ENCODE measurements around the gene PUS10. TPM values are rescaled to one million over a fixed set of nuclear protein-coding genes. Genes with fewer than 3 reads are reported as not detected.

Gene PUS10
- total RNA-seq, 1 donor from 2014 or later = 6.1 TPM

DNA sequence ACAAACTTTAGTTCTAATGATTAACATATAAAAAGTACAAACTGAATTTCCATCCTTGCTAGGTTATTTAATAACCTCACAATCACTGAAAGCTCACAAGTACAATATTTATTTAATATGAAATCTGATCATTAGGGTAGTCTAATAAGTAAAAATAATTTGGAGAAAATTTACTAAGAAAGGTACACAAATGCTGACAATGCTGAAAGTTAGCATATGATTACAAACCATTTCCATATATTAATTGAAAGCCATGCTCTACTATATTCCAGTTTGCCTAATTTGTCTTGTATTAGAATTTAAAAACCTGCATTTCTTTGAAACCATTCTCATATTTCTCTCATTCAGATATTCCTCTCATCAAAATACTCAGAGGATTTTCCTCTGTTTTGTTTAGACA lies 8.7 kb downstream of the PUS10 start:
- DNase-seq (ENCODE audit: low read depth) (no peak), FAIRE-seq (no peak)
- TF ChIP-seq, protein P1, sequence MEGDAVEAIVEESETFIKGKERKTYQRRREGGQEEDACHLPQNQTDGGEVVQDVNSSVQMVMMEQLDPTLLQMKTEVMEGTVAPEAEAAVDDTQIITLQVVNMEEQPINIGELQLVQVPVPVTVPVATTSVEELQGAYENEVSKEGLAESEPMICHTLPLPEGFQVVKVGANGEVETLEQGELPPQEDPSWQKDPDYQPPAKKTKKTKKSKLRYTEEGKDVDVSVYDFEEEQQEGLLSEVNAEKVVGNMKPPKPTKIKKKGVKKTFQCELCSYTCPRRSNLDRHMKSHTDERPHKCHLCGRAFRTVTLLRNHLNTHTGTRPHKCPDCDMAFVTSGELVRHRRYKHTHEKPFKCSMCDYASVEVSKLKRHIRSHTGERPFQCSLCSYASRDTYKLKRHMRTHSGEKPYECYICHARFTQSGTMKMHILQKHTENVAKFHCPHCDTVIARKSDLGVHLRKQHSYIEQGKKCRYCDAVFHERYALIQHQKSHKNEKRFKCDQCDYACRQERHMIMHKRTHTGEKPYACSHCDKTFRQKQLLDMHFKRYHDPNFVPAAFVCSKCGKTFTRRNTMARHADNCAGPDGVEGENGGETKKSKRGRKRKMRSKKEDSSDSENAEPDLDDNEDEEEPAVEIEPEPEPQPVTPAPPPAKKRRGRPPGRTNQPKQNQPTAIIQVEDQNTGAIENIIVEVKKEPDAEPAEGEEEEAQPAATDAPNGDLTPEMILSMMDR (IDR thresholded peaks at IDR 0.05; ENCODE audit: insufficient read depth, low read length, severe bottlenecking) = no peak
- no peaks in the 10 kb centered on the region for H3K27me3 ChIP-seq (ENCODE audit: control insufficient read depth, insufficient read depth, low read length)
- H3K4me3 ChIP-seq (ENCODE audit: low read depth, low read length) = no peak overlapping the region
- H3K36me3 ChIP-seq (ENCODE audit: control insufficient read depth, insufficient read depth, low read length) = no peaks in the 10 kb centered on the region

DNA sequence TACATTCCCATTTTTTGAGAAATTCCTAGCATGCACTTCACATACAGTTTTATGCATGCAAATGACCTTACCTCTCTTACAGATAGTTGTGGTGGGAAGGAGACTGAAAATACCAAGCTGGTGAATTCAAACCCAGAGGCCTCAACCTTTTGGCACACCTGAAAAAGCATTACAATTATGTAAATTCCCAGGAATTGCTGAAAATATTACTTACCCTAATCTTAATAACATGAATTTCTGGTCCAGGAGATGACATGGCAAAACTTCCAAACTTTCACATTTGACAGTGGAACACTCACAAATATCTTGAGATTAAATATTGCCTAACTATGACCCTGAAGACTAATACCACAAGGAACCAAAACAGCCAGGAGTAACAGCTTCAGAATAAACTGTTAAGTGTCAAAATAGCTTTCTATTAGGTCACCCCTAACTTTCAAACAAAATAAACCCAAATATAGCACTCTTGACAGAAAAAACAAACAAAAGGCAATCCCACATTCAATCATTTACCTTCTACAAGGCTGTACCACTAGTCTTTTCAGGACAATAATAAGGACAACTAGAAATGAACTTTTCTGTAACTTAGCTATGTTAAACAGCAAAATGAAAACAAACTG lies 11.5 kb downstream of the PUS10 start:
- Histone ChIP-seq H3K36me3 (ENCODE audit: control insufficient read depth, insufficient read depth, low read length) (no peaks in the 10 kb centered on the region), H3K4me3 (ENCODE audit: low read depth, low read length) (no peak overlapping the region), H3K27me3 (ENCODE audit: control insufficient read depth, insufficient read depth, low read length) (no peaks in the 10 kb centered on the region)
- DNase-seq (ENCODE audit: low read depth) = no peak
- TF ChIP-seq, protein P1 (IDR thresholded peaks at IDR 0.05; ENCODE audit: insufficient read depth, low read length, severe bottlenecking) = no peak
- FAIRE-seq = no peak

DNA sequence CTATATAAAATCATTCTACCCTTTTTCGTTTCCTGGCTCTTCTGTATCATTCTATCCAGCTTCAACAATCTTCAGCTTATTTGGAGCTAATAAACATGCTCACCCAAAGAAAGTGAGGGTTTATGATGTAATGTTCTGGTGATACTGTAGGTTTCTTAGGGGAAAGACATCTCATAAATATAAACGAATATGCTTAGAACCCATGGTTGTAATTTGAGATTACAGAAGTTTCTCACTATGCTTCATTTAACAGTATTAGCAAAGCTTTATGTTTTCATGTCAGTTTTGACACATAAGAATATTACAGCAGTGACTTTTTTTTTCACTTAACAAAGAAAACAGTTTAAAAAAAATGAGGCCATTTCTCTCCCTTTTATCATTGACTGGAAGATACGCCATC lies 12.3 kb downstream of the PUS10 start:
- FAIRE-seq (no peak), DNase-seq (ENCODE audit: low read depth) (no peak)
- Histone ChIP-seq H3K36me3 (ENCODE audit: control insufficient read depth, insufficient read depth, low read length) (no peaks in the 10 kb centered on the region), H3K4me3 (ENCODE audit: low read depth, low read length) (no peak overlapping the region), H3K27me3 (ENCODE audit: control insufficient read depth, insufficient read depth, low read length) (no peaks in the 10 kb centered on the region)
- TF ChIP-seq, protein P1 (IDR thresholded peaks at IDR 0.05; ENCODE audit: insufficient read depth, low read length, severe bottlenecking) = no peak

DNA sequence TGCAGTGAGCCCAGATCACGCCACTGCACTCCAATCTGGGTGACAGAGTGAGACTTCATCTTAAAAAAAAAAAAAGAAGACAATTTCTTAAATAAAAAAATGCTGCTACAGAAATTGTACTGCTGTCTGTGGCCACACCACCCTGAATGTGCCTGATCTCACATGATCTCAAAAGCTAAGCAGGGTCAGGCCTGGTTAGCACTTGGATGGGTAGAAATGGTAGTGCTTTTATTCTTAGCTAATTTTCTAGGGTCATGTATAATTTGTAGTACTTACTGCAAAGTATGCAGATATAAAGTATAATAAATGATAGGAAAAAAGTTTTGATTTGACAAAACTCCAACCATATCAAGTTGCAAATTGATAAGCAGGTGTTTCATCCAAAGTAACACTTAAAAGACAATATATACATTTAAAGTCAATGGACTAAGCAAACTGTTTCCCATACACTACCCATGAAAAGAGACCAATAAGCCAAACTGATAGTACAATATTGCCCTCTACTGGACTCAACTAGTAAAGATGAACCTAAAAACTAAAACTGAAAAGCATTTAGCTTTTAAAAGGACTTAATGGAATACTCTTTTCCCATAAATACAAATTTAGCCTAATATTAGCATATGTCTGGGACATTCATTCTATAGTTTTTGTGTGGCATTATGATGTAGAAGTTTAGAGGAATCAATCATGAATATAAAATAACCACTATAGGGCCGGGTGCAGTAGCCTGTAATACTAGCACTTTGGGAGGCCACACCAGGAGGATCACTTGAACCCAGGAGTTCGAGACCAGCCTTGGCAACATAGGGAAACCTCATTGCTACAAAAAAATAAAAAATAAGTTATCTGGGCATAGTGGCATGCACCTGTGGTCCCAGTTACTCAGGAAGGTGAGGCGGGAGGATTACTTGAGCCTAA lies 19.2 kb downstream of the PUS10 start:
- no peaks in the 10 kb centered on the region for H3K27me3 ChIP-seq (ENCODE audit: control insufficient read depth, insufficient read depth, low read length)
- DNase-seq (ENCODE audit: low read depth) = peak; percentile 65
- FAIRE-seq = no peak
- no peak overlapping the region for H3K4me3 ChIP-seq (ENCODE audit: low read depth, low read length)
- H3K36me3 ChIP-seq (ENCODE audit: control insufficient read depth, insufficient read depth, low read length) = no peaks in the 10 kb centered on the region
- TF ChIP-seq, protein P1 (IDR thresholded peaks at IDR 0.05; ENCODE audit: insufficient read depth, low read length, severe bottlenecking) = peak; percentile 47

DNA sequence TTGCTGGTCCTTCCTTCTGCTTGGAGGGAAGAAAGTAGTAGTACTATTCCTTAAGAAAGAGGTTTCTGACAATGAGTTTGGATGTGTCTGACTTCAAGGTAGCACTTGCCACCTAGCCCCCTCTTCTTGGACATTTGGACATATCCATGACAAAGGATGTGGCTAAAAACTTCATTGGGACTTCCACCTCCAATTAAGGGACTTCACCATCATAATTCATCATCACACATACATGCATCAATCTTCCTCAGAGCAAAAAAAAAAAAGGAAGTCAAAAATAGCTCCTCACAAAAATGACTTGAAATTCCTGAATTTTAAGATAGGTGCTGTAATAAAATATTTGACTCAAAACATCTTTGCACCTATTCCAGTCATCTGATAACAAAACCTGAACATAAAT lies 23.9 kb downstream of the PUS10 start:
- Histone ChIP-seq H3K36me3 (ENCODE audit: control insufficient read depth, insufficient read depth, low read length) (no peaks in the 10 kb centered on the region), H3K27me3 (ENCODE audit: control insufficient read depth, insufficient read depth, low read length) (no peaks in the 10 kb centered on the region), H3K4me3 (ENCODE audit: low read depth, low read length) (no peak overlapping the region)
- no peak for FAIRE-seq
- no peak for DNase-seq (ENCODE audit: low read depth)
- TF ChIP-seq, protein P1 (IDR thresholded peaks at IDR 0.05; ENCODE audit: insufficient read depth, low read length, severe bottlenecking) = no peak

Measured in bronchial epithelial cell (primary cell).